OCI-LY3 (cell line): ENCODE results near the gene NFKB2.

Source experiments
- H2AFZ ChIP-seq: fragments of 200-600, 300-600 bp; shearing (Covaris generic); 2 replicates; pipeline ENCODE4 v1.6.0; 2014; ENCODE audit warnings: antibody characterized with exemption, low read depth, low read length
- H3K27ac ChIP-seq: fragments of 200-600, 300-600 bp; sonication (generic); 2 replicates; pipeline ENCODE4 v1.5.1; 2014; ENCODE audit warnings: mild to moderate bottlenecking, low read length, moderate library complexity, mixed read lengths
- H3K27me3 ChIP-seq: fragments of 200-600, 300-600 bp; sonication (generic); 2 replicates; pipeline ENCODE4 v1.6.1; 2014; ENCODE audit warnings: low read depth, low read length, mixed read lengths
- H3K36me3 ChIP-seq: fragments of 200-600, 300-600 bp; sonication (generic); replicated peaks from 2 replicates; pipeline ENCODE3; 2014; ENCODE audit warnings: low read depth, low read length, mixed read lengths
- H3K4me1 ChIP-seq: fragments of 300-600, 200-600 bp; sonication (generic); 2 replicates; pipeline ENCODE4 v1.6.1; 2014; ENCODE audit warnings: low read length, mixed read lengths
- H3K4me2 ChIP-seq: fragments of 200-600, 300-600 bp; sonication (generic); 2 replicates; pipeline ENCODE4 v1.6.1; 2014; ENCODE audit warnings: low read length, mixed read lengths
- H3K4me3 ChIP-seq: fragments of 300-600, 200-600 bp; sonication (generic); 2 replicates; pipeline ENCODE4 v1.5.1; 2014; ENCODE audit warnings: antibody characterized with exemption, mild to moderate bottlenecking, low read length, moderate library complexity
- H3K79me2 ChIP-seq: fragments of 300-600, 200-600 bp; shearing (Covaris generic); 2 replicates; pipeline ENCODE4 v1.6.1; 2014; ENCODE audit warnings: mild to moderate bottlenecking, low read length, mixed read lengths
- H3K9ac ChIP-seq: fragments of 300-600, 200-600 bp; shearing (Covaris generic); 2 replicates; pipeline ENCODE4 v1.6.0; 2014; ENCODE audit warnings: mild to moderate bottlenecking, low read length, moderate library complexity
- H3K9me3 ChIP-seq: fragments of 200-600, 300-600 bp; shearing (Covaris generic); 2 replicates; pipeline ENCODE4 v1.6.1; 2014; ENCODE audit warnings: low read length, mixed read lengths; ENCODE audit not compliant: insufficient read depth
- H4K20me1 ChIP-seq: fragments of 200-600, 300-600 bp; sonication (generic); 2 replicates; pipeline ENCODE4 v1.6.1; 2016; ENCODE audit warnings: low read length, mixed read lengths; ENCODE audit not compliant: insufficient read depth
- CTCF ChIP-seq: fragments of 200-600, 300-600 bp; sonication (generic); IDR thresholded peaks from 2 replicates; pipeline ENCODE4 v1.5.1; 2014; ENCODE audit warnings: antibody characterized with exemption, low read length, low read depth
- EZH2phosphoT487 ChIP-seq: fragments of 200-600 bp; shearing (Covaris generic); IDR thresholded peaks from 2 replicates; pipeline ENCODE4 v1.6.1; 2018; ENCODE audit warnings: antibody characterized with exemption, mixed run types, low read depth

The NFKB2 gene

GRCh38 chr10:102422545-102423129 lies 27.1 kb downstream of the NFKB2 start:
- Histone ChIP-seq H3K9me3 (no peaks in the 10 kb centered on the region), H3K4me2 (peak overlapping the region; percentile 82), H3K27ac (peak overlapping the region; percentile 14; the same call in 1 of the 2 replicates), H3K4me1 (peaks cover 30% of the 10 kb centered on the region), H3K27me3 (no peaks in the 10 kb centered on the region), H4K20me1 (no peaks in the 10 kb centered on the region), H3K9ac (peak overlapping the region; percentile 61; the same call in 1 of the 2 replicates), H3K36me3 (no peaks in the 10 kb centered on the region), H3K4me3 (peak overlapping the region; percentile 82), H3K79me2 (peaks cover 4% of the 10 kb centered on the region; the same call in 1 of the 2 replicates), H2AFZ (no peak overlapping the region)
- TF ChIP-seq EZH2phosphoT487 (no peak), CTCF (peak; percentile 56)

GRCh38 chr10:102423372-102423968 lies 28.0 kb downstream of the NFKB2 start:
- H2AFZ ChIP-seq, result no peak overlapping the region

GRCh38 chr10:102424145-102424544 lies 28.6 kb downstream of the NFKB2 start:
- no peak overlapping the region for H2AFZ ChIP-seq
- no peaks in the 10 kb centered on the region for H3K27me3 ChIP-seq
- no peaks in the 10 kb centered on the region for H4K20me1 ChIP-seq
- H3K4me1 ChIP-seq, result peaks cover 30% of the 10 kb centered on the region
- H3K9ac ChIP-seq, result no peak overlapping the region
- no peaks in the 10 kb centered on the region for H3K9me3 ChIP-seq
- TF ChIP-seq CTCF (no peak), EZH2phosphoT487 (no peak)
- peaks cover 4% of the 10 kb centered on the region; the same call in 1 of the 2 replicates for H3K79me2 ChIP-seq
- H3K4me2 ChIP-seq, result no peak overlapping the region
- no peak overlapping the region for H3K27ac ChIP-seq
- H3K4me3 ChIP-seq, result no peak overlapping the region
- no peaks in the 10 kb centered on the region for H3K36me3 ChIP-seq

More at GRCh38 chr10:102423372-102423968, 28.0 kb downstream of the NFKB2 start:
- Histone ChIP-seq H3K79me2 (peaks cover 4% of the 10 kb centered on the region; the same call in 1 of the 2 replicates), H3K4me2 (no peak overlapping the region), H3K4me1 (peaks cover 30% of the 10 kb centered on the region), H3K27me3 (no peaks in the 10 kb centered on the region), H3K9ac (no peak overlapping the region), H3K9me3 (no peaks in the 10 kb centered on the region), H4K20me1 (no peaks in the 10 kb centered on the region), H3K27ac (no peak overlapping the region), H3K36me3 (no peaks in the 10 kb centered on the region), H3K4me3 (no peak overlapping the region)
- no peak for TF ChIP-seq EZH2phosphoT487
- no peak for TF ChIP-seq CTCF

- TF ChIP-seq CTCF, result no peak
- no peak for TF ChIP-seq EZH2phosphoT487
- H3K4me3 ChIP-seq, result no peak overlapping the region
- no peaks in the 10 kb centered on the region for H3K9me3 ChIP-seq
- no peak overlapping the region for H3K4me2 ChIP-seq
- no peak overlapping the region for H3K9ac ChIP-seq
- H3K27ac ChIP-seq, result no peak overlapping the region
- peaks cover 28% of the 10 kb centered on the region for H3K4me1 ChIP-seq
- no peaks in the 10 kb centered on the region for H4K20me1 ChIP-seq
- H3K36me3 ChIP-seq, result no peaks in the 10 kb centered on the region
- no peaks in the 10 kb centered on the region for H3K27me3 ChIP-seq
- H2AFZ ChIP-seq, result no peak overlapping the region
- H3K79me2 ChIP-seq, result peaks cover 4% of the 10 kb centered on the region; the same call in 1 of the 2 replicates
Measured at GRCh38 chr10:102424916-102425315, 29.4 kb downstream of the NFKB2 start.
